ENCODE results near the gene BGLAP.

BGLAP gene

DNA sequence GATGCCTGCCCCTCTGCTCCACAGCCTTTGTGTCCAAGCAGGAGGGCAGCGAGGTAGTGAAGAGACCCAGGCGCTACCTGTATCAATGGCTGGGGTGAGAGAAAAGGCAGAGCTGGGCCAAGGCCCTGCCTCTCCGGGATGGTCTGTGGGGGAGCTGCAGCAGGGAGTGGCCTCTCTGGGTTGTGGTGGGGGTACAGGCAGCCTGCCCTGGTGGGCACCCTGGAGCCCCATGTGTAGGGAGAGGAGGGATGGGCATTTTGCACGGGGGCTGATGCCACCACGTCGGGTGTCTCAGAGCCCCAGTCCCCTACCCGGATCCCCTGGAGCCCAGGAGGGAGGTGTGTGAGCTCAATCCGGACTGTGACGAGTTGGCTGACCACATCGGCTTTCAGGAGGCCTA is 754 bp downstream of the BGLAP start:
- TF ChIP-seq, protein P1, sequence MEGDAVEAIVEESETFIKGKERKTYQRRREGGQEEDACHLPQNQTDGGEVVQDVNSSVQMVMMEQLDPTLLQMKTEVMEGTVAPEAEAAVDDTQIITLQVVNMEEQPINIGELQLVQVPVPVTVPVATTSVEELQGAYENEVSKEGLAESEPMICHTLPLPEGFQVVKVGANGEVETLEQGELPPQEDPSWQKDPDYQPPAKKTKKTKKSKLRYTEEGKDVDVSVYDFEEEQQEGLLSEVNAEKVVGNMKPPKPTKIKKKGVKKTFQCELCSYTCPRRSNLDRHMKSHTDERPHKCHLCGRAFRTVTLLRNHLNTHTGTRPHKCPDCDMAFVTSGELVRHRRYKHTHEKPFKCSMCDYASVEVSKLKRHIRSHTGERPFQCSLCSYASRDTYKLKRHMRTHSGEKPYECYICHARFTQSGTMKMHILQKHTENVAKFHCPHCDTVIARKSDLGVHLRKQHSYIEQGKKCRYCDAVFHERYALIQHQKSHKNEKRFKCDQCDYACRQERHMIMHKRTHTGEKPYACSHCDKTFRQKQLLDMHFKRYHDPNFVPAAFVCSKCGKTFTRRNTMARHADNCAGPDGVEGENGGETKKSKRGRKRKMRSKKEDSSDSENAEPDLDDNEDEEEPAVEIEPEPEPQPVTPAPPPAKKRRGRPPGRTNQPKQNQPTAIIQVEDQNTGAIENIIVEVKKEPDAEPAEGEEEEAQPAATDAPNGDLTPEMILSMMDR (IDR thresholded peaks at IDR 0.05; ENCODE audit: borderline replicate concordance, control extremely low read depth, extremely low read depth, insufficient read depth, missing control alignments) = no peak
- in situ Hi-C loops (cut with MboI; ENCODE audit: low sequenced_read_pairs, unreplicated experiment) = no loop called here
- DNase-seq (ENCODE audit: low spot score) = no peak

GRCh38 chr1:156244126-156244525 is 2.1 kb downstream of the BGLAP start:
- no peak for DNase-seq (ENCODE audit: low spot score)
- in situ Hi-C loops (cut with MboI; ENCODE audit: low sequenced_read_pairs, unreplicated experiment) = no loop called here
- TF ChIP-seq, protein P1 (IDR thresholded peaks at IDR 0.05; ENCODE audit: borderline replicate concordance, control extremely low read depth, extremely low read depth, insufficient read depth, missing control alignments) = no peak

GRCh38 chr1:156244712-156245111 is 2.7 kb downstream of the BGLAP start:
- in situ Hi-C loops (cut with MboI; ENCODE audit: low sequenced_read_pairs, unreplicated experiment) = no loop called here
- no peak for DNase-seq (ENCODE audit: low spot score)

GRCh38 chr1:156245451-156246232 is 3.7 kb downstream of the BGLAP start:
- TF ChIP-seq, protein P1 (IDR thresholded peaks at IDR 0.05; ENCODE audit: borderline replicate concordance, control extremely low read depth, extremely low read depth, insufficient read depth, missing control alignments) = no peak
- peak; percentile 79 for DNase-seq (ENCODE audit: low spot score)
- in situ Hi-C loops (cut with MboI; ENCODE audit: low sequenced_read_pairs, unreplicated experiment) = no loop called here

More at GRCh38 chr1:156244712-156245111, 2.7 kb downstream of the BGLAP start:
- TF ChIP-seq, protein P1 (IDR thresholded peaks at IDR 0.05; ENCODE audit: borderline replicate concordance, control extremely low read depth, extremely low read depth, insufficient read depth, missing control alignments) = no peak

GRCh38 chr1:156246241-156246780 is 4.3 kb downstream of the BGLAP start:
- DNase-seq (ENCODE audit: low spot score) = peak; percentile 52
- in situ Hi-C loops (cut with MboI; ENCODE audit: low sequenced_read_pairs, unreplicated experiment) = no loop called here
- TF ChIP-seq, protein P1 (IDR thresholded peaks at IDR 0.05; ENCODE audit: borderline replicate concordance, control extremely low read depth, extremely low read depth, insufficient read depth, missing control alignments) = no peak

DNA sequence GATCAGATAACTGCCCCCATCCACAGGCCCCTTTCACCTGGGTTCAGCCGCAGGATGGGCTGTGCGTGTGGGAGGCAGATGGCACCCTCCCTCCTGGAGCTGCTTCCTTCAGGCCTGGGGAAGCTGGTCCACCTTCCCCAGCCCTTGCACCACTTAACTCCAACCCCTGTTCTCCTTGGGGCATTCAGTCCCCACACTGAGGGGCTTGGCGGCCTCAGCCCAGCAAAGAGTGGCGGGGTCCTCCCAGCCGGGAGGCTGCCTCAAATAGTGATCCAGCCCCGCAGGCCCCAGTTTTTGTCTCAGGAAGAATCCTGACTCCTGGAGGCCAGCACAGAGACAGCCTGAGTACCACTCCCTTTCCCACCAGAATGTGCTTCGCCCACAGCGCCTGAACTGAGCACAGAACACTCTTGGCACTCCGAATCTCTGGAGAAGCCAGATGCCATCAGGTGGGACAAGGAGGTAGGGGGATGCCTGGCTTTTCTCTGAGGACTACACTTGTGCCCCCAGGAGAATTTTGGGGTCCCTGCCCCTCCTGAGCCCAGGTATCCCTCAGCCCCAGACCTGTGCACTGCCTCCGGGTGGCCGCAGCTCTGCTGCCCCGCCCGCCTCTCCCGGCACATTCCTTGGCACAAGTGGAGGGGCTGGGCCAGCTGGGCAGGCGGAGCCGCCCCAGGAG is 4.9 kb downstream of the BGLAP start:
- in situ Hi-C loops (cut with MboI; ENCODE audit: low sequenced_read_pairs, unreplicated experiment) = no loop called here
- no peak for DNase-seq (ENCODE audit: low spot score)
- TF ChIP-seq, protein P1 (IDR thresholded peaks at IDR 0.05; ENCODE audit: borderline replicate concordance, control extremely low read depth, extremely low read depth, insufficient read depth, missing control alignments) = no peak

Data from GM13976 (cell line).